Measurements from ENCODE around the gene LRRC8B. TPM values are rescaled to one million over a fixed set of nuclear protein-coding genes. Genes with fewer than 3 reads are reported as not detected.
A peak's percentile ranks its signal among the peaks of the same experiment; 100 is the strongest.
"Not testable (repeated sequence)": the region's sequence is repeated elsewhere in the genome, so short reads cannot be mapped to it uniquely, and the experiment has no call there.

Gene LRRC8B
- polyA plus RNA-seq, 10 donors = 2.4 to 4.5 (median 4.0) TPM

GRCh38 chr1:89523572-89524368, 859 bp upstream of the LRRC8B start:
- DNase-seq = peak in 1 of 3 donors; percentile 41

- DNase-seq = peak in 2 of 3 donors; percentile 22 to 57
Observed at GRCh38 chr1:89525169-89525855, 683 bp downstream of the LRRC8B start.

GRCh38 chr1:89527256-89527655, 2.6 kb downstream of the LRRC8B start:
- DNase-seq = no peak

GRCh38 chr1:89527750-89528381, 3.2 kb downstream of the LRRC8B start:
- DNase-seq = no peak

GRCh38 chr1:89528382-89528780, 3.8 kb downstream of the LRRC8B start:
- DNase-seq = no peak

- DNase-seq = no peak
Observed at GRCh38 chr1:89529196-89529595, 4.6 kb downstream of the LRRC8B start.

GRCh38 chr1:89530444-89531089, 5.9 kb downstream of the LRRC8B start:
- DNase-seq = no peak

GRCh38 chr1:89531480-89532139, 7.0 kb downstream of the LRRC8B start:
- DNase-seq = no peak

- DNase-seq = no peak
Observed at GRCh38 chr1:89532228-89532627, 7.6 kb downstream of the LRRC8B start.

GRCh38 chr1:89532866-89533265, 8.2 kb downstream of the LRRC8B start:
- DNase-seq = no peak

- DNase-seq = no peak
Observed at GRCh38 chr1:89535537-89535936, 10.9 kb downstream of the LRRC8B start.

- DNase-seq = no peak
Observed at GRCh38 chr1:89536555-89537341, 12.1 kb downstream of the LRRC8B start.

GRCh38 chr1:89538361-89538760, 13.7 kb downstream of the LRRC8B start:
- DNase-seq = no peak

GRCh38 chr1:89539128-89539527, 14.5 kb downstream of the LRRC8B start:
- no peak for DNase-seq

GRCh38 chr1:89540406-89540970, 15.9 kb downstream of the LRRC8B start:
- no peak for DNase-seq

- DNase-seq = no peak
Observed at GRCh38 chr1:89542345-89542744, 17.7 kb downstream of the LRRC8B start.

GRCh38 chr1:89543632-89544031, 19.0 kb downstream of the LRRC8B start:
- not testable (repeated sequence) for DNase-seq

- no peak for DNase-seq
Observed at GRCh38 chr1:89545264-89546038, 20.8 kb downstream of the LRRC8B start.

- no peak for DNase-seq
Observed at GRCh38 chr1:89546082-89546889, 21.7 kb downstream of the LRRC8B start.

Measured in muscle of back (tissue), 11 donors.